22Rv1 (cell line): ENCODE results near the gene ADNP.

ENCODE experiments used
- CTCF ChIP-seq: fragments of 450-650 bp; IDR thresholded peaks from 2 replicates; pipeline ENCODE4 v1.5.1; 2017; ENCODE audit warnings: mild to moderate bottlenecking
- ZFX ChIP-seq: fragments of 450-650 bp; IDR thresholded peaks from 2 replicates; pipeline ENCODE4 v1.6.1; 2017; ENCODE audit warnings: antibody characterized with exemption, borderline replicate concordance

GRCh38 chr20:50959543-50960126 lies 28.4 kb upstream of the ADNP start:
- TF ChIP-seq CTCF (no peak), ZFX (no peak)
